Activated CD4-positive, CD25-positive, alpha-beta regulatory T cell treated with anti-CD3 and anti-CD28 coated beads, Interleukin-2, amount 50 U/mL, for 24 hours (primary cell): ENCODE measurements around the gene TOB1.
"Not testable (repeated sequence)": the region's sequence is repeated elsewhere in the genome, so short reads cannot be mapped to it uniquely, and the experiment has no call there.

ENCODE experiments used
- ATAC-seq, 2 donors: fragments of 150-1000 bp; cut with Tn5 transposase; one replicate each; pipeline ENCODE4 v1.10.0; 2021; ENCODE audit warnings: mild to moderate bottlenecking in 1 of 2, moderate library complexity in 1 of 2

TOB1 gene

DNA sequence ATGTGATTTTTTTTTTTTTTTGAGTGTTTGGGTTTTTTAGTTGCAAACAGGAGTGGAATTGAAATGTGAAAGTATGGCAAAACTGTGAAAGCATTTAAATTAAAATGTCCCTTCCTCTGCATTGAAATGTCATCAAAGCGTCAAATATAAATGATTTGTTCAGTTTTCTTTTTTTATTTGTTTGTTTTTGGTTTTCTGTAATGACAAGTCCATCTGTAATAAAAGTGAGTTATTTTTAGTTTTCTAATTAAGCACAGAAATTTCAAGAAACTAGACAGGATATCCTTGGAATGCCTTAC is 1.9 kb upstream of the TOB1 start:
- no peak for ATAC-seq

DNA sequence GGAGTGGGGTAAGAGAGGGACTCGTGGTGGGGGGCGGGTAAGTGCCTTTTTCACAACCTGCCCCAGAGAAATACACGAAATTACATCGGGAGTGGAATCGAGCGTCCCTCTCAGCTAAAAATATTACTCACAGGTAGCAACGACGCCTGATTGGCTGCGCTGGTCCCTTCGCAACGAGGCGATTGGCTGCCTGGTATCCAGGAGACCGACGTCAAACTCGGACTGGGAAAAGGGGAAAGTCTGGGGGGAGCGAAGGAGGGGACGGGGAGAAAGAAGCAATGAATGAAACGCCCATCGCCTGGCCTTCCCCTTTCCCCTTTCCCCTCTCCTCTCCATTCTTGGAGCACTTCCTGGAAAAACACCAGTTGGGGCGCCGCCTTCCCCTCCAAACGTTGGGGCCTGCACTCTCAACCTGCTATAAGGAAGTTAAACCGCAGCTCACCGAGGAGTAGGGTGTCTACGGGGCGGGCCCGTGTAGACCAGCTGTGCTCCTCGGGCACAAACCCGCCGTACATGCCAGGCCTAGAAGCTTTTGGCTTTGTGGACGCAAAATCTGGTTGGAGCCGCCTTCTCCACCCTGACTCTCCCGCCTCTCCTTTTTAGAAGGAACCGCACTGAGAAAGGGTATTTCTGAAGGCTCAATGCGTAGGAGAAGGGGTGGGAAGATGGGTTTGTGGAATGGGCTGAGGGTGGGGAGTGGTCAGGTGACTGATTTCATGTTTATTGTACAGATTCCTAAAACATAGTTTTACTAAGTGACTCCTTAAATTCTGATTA is 1.4 kb upstream of the TOB1 start:
- peak; percentile 33 to 39 for ATAC-seq

DNA sequence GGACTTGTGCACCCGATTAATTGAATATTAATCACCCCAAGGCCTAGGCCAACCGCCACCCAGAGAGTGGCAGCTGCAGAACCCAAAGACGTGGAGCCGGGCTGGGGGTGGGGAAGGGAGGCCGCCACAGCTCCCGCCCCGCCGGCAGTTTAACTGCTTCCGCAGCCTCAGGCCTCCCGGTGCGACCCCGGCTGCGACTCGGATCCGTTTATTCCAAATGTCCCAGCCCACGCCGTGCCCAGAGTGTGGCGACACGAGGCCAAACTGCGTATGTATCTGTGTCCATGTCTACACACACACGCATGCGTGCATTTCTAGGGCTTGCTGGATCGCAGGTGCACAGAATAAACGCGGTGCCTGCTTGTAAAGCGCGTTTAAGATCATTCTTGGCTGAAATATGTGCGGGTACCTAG is 802 bp upstream of the TOB1 start:
- peak; percentile 34 to 37 for ATAC-seq

DNA sequence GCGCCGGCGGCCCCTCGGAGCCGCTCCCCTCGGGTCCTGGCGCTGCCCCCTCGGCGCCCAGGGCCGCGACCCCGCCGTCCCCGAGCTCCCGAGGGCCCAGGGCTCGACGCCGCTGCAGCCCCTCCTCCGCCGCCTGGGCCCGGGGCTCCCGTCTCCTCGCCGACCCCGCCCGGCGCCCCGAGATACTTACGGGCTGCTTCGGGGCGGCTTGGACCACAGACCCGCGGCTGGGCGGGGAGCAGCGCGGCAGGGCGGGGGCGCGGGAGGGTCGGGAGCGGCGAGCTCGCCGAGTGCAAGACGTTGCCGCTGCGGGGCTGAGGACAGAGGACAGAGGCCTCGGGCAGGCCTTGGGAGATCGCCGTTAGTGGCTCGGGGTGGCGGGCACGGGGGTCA is 290 bp downstream of the TOB1 start:
- peak in 1 of 2 donors; percentile 3 for ATAC-seq

DNA sequence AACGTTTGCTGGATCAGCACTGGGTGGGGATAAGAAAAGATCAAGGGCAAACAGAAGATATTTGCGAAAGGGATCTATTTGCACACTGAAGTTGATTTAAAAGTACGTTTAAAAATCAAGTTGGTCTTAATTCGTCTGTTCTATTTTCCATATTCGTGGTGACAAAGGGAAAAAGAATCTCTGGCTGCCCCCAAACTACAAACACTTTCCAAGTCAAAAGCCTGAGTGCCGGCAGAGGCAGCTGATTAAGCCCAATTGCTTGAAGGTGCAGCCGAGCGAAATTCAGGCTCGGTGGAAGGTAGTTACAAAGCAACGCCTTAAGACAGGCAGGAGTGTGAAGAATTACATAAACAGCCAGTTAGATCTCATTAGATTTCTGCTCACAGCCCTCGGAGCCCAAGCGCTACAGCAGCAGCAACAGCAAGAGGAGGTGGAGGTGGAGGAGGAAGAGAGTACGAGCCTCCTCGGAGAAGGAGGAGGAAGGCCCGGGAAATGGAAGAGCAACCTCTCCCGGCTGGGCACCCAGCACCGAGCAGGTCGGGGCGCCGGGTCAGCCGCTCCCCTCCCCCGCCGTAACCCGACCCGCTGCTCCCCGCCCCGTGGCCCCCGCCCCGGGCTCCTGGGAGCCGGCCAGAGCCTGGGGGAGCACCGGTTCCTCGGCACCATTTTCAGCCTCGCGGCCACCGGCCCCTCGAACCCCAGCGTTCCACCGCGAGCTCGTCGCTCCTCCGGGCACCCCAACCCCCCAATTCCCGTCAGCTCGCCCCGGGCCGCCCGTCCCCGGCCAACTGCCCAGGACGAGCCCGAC is 890 bp downstream of the TOB1 start:
- ATAC-seq: peak; percentile 0 to 1

DNA sequence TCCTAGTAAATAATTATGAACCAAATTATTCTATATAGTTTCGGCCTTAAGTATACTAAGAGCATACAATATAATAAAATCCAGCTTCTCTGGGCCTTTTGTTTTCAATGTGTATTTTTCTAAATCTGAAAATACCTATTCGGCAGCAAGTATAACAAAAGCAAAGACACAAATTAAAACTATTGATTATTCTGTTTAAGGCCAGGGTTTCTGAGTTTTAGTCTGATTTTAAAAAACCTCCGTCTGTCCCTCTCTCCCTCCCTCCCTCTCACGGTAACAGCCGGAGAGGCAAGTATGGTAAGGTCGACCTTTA is 1.5 kb downstream of the TOB1 start:
- no peak for ATAC-seq

DNA sequence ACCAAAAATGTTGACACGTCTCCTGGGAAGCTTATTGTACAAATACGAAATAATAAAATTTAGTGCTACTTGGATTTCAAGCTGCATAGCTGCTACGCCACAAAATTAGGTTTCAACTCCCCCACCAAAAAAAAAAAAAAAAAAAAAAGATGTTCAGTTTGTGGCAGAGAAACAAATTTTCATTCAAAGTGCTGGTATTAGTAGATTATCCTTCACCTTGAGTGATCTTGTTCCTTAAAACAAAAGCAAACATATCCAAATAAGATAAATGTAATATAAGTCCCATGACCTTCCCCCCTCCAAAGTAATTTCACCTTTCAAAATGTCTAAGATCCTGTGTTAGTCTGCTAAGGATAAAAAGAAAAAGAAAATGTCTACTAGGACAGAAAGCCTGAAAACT is 2.2 kb downstream of the TOB1 start:
- ATAC-seq: no peak

DNA sequence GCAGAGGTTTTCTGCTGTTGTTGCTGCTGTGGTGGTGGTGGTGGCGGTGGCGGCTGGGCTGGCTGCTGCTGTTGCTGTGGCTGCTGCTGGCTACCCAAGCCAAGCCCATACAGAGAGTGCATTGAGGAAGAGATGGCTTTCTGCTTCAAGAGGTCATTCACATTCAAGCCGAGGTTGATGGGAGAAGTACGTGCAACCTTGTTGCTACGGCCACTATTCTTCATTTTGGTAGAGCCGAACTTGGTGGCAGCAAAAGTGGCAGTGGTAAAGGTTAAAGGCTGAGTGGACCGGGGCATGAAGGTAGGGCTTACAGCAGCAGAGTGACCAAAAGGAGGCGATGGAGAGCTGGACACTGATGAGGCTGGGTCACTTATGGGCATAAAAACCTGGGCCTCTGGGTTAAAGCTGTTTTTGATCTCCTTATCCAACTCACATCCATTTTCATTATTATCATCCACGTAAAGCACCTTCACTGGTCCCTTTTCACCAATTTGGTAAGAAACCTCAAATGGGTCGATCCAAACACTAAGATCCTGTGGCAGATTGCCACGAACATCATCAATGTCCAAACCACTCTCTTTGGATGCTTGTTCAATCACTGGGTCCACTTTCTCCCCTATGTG is 2.8 kb downstream of the TOB1 start:
- ATAC-seq: no peak

DNA sequence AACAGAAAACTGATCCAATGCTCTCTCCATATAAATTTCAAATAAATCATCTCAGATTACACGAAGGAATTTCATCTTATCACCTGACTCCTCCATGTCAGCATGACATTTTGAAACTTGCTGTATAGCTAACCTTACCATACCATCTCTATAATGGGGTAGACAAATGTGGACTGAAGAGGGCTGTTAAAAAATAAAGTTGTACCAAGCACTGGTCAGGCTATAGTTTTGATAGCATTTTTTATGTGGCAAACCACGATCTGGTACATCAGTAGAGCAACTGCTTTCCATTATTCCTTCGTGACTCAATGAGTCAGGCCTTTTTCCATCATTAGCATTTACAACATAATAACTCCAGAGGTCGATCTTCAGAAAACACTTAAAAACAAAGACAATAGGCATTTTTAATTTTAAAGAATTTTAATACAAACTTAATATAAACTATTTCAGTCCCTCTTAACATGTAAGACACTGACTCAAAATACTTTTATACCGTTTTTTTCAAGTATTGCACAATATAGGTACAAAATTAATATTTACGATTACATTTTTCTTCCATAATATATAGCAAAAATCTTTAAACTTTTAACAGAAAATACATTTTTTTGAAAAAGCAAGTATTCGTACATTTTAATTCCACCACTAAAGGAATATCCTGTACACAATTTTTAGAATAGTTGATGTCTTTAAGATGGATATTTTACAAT is 4.2 kb downstream of the TOB1 start:
- no peak for ATAC-seq

DNA sequence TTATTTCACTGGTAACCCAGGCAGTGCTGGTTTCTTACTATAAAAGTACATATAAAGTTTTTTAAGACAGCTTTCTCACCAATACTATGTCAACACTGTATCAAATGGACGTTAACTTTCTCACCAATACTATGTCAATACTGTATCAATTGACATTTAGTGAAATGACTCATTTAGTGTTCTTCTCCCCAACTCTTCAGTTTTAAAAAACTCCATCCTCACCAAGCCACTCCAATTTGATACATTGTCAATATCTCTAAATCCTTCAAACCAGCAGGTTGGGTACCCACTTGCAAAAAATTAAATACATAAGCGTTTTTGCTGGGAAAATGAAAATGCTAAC is 4.8 kb downstream of the TOB1 start:
- no peak for ATAC-seq

DNA sequence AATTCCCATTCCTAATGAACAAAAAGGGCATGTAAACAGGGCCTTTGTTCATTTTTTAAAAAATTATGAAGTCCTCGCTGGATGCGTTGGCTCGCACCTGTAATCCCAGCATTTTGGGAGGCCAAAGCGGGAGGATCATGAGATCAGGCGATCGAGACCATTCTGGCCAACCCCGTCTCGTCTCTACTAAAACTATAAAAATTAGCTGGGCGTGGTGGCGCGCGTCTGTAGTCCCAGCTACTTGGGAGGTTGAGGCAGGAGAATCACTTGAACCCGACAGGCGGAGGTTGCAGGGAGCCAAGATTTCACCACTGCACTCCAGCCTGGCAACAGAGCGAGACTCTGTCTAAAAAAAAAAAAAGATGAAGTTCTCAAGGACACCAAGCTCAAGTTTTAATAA is 6.4 kb downstream of the TOB1 start:
- not testable (repeated sequence) for ATAC-seq

DNA sequence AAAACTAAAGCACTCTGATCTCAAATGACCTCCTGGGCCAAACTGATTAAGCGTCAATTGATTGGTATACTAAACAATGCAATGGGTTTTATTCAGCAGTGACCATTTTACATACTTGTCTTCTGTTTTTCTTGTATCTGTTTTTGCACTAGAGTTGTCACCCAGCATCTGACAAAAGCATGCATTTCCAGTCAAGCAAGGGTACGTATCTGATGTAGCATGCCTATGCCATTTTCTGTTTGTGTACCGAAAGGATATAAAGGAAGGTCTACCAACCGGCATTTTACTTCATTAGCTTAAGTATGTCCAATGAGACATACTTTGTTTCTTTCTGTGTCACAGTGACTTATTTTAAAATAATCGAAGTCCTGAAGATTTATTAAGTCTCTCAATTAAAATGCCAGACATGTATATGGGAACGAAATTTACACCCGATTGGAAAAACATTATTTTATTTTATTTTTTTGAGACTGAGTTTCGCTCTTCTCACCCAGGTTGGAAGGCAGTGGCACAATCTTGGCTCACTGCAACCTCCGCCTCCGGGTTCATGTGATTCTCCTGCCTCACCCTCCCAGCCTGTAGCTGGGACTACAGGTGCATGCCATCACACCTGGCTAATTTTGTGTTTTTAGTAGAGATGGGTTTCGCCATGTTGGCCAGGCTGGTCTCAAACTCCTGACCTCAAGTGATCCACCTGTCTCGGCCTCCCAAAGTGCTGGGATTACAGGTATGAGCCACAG is 7.5 kb downstream of the TOB1 start:
- ATAC-seq: no peak

DNA sequence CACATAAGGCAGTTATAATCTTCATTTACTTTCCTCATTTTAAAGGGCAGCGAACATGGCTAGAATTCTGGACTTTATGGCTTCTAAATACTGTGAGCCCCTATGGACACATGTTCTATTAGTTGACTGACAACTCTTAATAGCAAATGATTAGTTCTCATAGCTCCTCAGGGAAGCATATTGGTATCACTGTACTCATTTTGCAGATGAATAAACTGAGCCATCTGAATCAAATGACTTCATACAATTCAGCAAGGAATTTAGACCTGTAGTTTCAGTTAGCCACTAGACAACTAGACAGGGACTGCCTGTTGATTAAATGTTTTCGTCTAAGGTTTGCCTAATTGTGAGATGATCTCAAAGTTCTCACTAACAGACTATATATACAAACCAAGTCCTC is 9.7 kb downstream of the TOB1 start:
- ATAC-seq: no peak

DNA sequence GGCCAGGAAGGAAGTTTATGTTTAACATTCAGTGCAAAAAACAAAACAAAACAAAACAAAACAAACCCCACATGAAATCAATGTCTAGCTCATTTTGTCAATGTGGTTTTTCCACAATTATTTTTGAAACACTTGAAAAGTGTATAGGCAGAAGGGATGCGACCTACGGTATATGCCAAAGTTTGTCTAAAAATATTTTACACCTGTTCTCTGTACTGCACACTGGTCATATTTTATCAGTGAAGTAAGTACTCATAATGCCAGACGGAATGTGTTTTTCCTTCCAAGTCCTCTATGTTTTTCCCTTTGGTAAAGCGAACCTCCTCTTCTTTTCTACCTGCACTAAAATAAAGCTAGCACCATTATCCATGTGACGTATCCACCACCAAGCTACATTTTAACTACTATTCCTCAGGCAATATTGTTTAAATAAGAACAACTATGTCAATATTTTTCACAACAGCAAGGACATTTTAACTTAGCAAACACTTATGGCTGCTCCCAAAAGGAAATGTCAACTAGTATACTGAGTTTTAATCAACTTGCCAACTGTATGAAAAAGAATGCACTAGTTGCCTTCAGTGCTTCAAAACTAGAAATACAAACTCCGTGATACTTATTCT is 10.3 kb downstream of the TOB1 start:
- ATAC-seq: no peak

DNA sequence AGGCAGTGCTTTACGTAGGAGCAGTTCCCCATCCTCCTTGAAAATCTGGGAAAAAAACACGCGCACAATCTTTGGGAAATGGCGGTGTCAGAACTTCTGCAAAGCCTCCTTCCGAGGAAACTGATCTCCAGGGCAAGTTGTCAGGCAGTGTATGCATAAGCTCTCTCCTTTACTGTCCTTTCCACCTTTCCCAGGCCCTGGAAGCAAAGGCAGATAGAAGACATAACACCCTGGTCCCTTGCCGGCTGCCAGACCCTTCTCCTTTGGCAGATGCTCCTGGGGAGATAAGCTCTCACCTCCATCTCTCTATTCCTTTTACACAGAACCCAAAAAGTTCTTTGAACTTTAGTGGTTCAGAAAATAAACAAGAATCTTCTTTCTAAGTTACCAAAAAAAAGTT is 12.4 kb downstream of the TOB1 start:
- no peak for ATAC-seq

DNA sequence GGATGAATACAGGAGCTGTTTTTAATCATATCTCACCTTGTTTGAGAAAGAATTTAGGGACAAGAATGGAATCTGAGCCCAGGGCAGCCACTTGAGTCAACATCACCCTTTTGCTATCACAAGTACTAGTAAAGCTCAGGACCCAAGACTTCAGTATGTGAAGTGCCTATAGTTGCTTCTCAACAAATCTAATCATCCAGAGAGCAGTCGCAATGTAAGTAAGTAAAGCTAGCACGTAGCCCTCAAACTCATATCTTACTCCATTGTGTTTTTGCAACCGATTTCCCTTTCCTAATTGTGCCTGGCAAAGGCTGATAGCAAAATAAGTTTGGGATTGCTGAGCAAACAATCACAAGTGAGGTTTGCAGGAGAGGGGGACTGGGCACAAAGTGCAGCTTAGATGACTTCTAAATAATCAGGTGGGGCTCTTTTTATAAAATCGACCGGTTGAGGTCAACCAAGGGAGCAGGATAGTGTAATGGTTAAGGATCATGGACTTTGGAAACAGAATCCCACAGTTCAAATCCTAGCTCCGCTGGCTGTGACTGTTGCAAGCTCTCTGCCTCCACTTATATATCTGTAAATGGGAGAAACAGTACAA is 13.0 kb downstream of the TOB1 start:
- no peak for ATAC-seq

DNA sequence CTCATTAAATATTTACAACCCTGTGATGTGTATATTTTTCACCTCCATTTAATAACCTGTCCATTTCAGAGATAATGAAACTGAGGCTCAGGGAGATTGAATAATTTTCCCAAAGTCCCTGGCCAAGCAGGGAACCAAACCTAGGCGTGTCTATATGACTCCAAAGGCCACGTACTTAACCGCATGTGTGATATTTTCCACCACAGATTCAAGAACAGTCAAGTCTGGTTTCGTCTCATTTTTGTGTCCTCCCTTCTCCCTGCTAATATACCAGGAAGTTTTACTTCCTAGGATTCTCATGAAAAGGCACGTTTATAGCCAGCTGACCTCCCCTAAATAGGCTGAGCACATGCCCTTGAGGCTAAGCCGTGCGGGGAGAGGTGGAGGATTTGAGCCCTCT is 15.5 kb downstream of the TOB1 start:
- no peak for ATAC-seq

DNA sequence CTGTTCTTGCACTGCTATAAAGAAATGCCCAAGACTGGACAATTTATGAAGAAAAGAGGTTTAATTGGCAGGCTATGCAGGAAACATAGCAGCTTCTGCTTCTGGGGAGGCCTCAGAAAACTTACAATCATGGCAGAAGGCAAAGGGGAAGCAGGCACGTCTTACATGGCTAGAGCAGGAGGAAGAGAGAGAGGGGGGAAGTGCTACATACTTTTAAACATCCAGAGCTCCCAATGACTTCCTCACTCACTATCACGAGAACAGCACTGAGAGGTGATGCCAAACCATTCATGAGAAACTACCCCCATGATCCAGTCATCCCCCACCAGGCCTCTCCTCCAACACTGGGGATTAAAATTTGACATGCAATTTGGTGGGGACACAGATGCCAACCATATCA is 17.4 kb downstream of the TOB1 start:
- no peak for ATAC-seq

DNA sequence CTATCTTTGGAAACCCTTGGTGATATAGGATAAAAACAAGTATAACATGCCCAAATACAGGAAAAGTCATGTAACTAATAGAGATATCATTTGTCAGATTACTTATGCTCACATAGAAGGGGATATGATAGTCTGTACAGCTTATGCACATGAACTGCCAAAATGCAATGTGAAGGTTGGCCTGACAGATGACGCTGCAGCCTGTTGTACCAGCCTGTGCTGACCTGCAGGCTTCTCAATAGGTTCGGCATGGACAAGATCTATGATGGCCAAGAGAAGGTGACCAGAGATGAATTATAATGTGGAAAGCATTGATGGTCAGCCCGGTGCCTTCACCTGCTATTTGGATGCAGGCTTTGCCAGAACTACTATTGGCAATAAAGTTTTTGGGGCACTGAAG is 18.1 kb downstream of the TOB1 start:
- ATAC-seq: no peak

DNA sequence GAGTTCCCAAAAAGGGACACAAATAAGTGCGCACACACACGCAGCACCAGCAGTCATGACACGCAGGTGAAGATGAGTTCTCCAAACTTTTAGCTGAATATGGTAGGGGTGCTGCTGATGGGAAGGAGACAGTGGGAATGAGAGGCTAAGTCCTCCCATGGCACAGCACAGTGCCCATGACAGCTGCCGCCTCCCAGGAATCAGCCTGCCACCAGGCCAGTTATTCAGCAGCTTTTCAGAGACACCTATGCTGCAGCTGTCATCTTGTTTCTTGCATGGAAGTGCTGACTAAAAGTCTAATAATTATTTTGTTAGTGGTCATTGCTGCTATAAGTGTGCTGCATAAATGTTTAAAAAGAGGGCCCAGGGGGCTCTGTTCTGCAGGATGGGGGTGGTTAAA is 18.6 kb downstream of the TOB1 start:
- no peak for ATAC-seq

DNA sequence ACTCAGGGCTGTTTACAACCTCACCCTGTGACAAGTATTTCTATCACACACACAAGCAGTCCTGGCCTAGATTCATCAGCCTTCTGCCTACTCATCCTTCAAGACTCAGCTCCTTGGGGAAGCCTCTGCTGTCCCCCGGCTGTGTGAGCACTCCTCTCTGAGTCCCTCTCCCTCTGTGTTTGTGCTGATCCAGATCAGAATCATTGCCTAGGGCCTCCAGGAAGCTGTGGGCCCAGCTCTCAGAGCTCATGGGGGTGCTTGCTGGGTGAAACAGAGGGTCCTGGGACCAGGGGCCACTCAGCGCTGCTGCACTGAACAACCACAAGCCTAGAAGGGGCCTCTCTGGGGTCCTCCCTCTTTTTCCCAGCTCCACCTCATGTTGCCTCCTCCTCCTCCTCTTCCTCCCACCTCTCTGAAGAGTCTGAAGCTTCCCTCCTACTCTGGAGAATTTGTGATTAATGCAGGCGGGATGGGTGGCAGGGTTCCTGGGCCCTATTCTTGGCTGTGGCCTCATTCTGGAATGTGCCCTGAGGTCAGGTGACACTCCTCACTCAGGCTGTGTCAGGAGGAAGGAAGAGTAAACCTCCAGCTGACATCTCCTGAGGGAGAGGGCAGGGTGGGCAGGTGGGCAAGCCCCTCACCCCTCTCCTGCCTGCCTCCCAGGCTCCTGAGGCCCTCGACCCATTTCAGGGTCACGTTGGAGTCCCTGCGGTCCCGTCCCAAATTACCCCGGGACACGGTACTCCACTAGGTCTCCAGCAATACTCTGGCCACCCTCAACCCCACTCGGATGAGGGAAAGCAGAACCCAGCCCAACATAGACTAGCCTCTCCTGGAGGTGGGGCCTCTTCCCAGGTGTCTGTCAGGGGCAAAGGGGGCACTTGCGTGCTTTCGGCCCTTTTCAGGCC is 20.7 kb downstream of the TOB1 start:
- ATAC-seq: no peak
